ENCODE results near the gene IQCK.
"Not testable (repeated sequence)": the region's sequence is repeated elsewhere in the genome, so short reads cannot be mapped to it uniquely, and the experiment has no call there.

IQCK gene

GRCh38 chr16:19699472-19699871 lies 18.6 kb upstream of the IQCK start:
- no peak for DNase-seq (ENCODE audit: low read depth in 2 of 2)

- DNase-seq (ENCODE audit: low read depth in 2 of 2): no peak
Observed at GRCh38 chr16:19700319-19700781, 17.7 kb upstream of the IQCK start.

GRCh38 chr16:19701091-19701490 lies 17.0 kb upstream of the IQCK start:
- DNase-seq (ENCODE audit: low read depth in 2 of 2): no peak

GRCh38 chr16:19703172-19703889 lies 14.7 kb upstream of the IQCK start:
- no peak for DNase-seq (ENCODE audit: low read depth in 2 of 2)

GRCh38 chr16:19704321-19705145 lies 13.5 kb upstream of the IQCK start:
- no peak for DNase-seq (ENCODE audit: low read depth in 2 of 2)

GRCh38 chr16:19705146-19705501 lies 12.9 kb upstream of the IQCK start:
- DNase-seq (ENCODE audit: low read depth in 2 of 2): no peak

GRCh38 chr16:19705843-19706242 lies 12.2 kb upstream of the IQCK start:
- DNase-seq (ENCODE audit: low read depth in 2 of 2): no peak

- no peak for DNase-seq (ENCODE audit: low read depth in 2 of 2)
Observed at GRCh38 chr16:19706846-19707245, 11.2 kb upstream of the IQCK start.

- no peak for DNase-seq (ENCODE audit: low read depth in 2 of 2)
Observed at GRCh38 chr16:19707569-19708295, 10.3 kb upstream of the IQCK start.

GRCh38 chr16:19708296-19709205 lies 9.5 kb upstream of the IQCK start:
- DNase-seq (ENCODE audit: low read depth in 2 of 2): no peak

- DNase-seq (ENCODE audit: low read depth in 2 of 2): no peak
Observed at GRCh38 chr16:19709381-19710136, 8.5 kb upstream of the IQCK start.

- DNase-seq (ENCODE audit: low read depth in 2 of 2): no peak
Observed at GRCh38 chr16:19710191-19710908, 7.7 kb upstream of the IQCK start.

- DNase-seq (ENCODE audit: low read depth in 2 of 2): no peak
Observed at GRCh38 chr16:19710991-19711545, 7.0 kb upstream of the IQCK start.

GRCh38 chr16:19711643-19712042 lies 6.4 kb upstream of the IQCK start:
- DNase-seq (ENCODE audit: low read depth in 2 of 2): no peak

GRCh38 chr16:19712418-19713058 lies 5.5 kb upstream of the IQCK start:
- no peak for DNase-seq (ENCODE audit: low read depth in 2 of 2)

GRCh38 chr16:19713697-19714096 lies 4.4 kb upstream of the IQCK start:
- DNase-seq (ENCODE audit: low read depth in 2 of 2): no peak

- no peak for DNase-seq (ENCODE audit: low read depth in 2 of 2)
Observed at GRCh38 chr16:19715566-19715965, 2.5 kb upstream of the IQCK start.

- no peak for DNase-seq (ENCODE audit: low read depth in 2 of 2)
Observed at GRCh38 chr16:19716183-19716582, 1.9 kb upstream of the IQCK start.

- DNase-seq (ENCODE audit: low read depth in 2 of 2): not testable (repeated sequence)
Observed at GRCh38 chr16:19716728-19717127, 1.3 kb upstream of the IQCK start.
